HEK293 (cell line): ENCODE measurements around the gene NRP2.

Source experiments
- CTCF ChIA-PET: fragments of 350-600 bp; formaldehyde crosslinking; extraction: SDS; loops from one replicate; lab custom pipeline; 2021; ENCODE audit warnings: antibody characterized with exemption; lab: Yijun Ruan, JAX
- POLR2A ChIA-PET: fragments of 300-600 bp; formaldehyde crosslinking; extraction: SDS; loops from one replicate; lab custom pipeline; 2020; ENCODE audit warnings: antibody characterized with exemption, inconsistent platforms; lab: Yijun Ruan, JAX
- H3K27ac ChIP-seq: fragments of 200-500 bp; sonication (Bioruptor generic); 2 replicates; pipeline ENCODE4 v1.5.1; 2014; ENCODE audit warnings: low read depth, low read length, control low read depth, inconsistent platforms; ENCODE audit errors: extremely low read depth
- H3K36me3 ChIP-seq, 2 experiments: fragments of 200-500 bp in 1 of 2; sonication (Bioruptor generic) in 1 of 2; 1 replicate in 1 of 2; 2 replicates in 1 of 2; pipeline ENCODE4 v1.5.1; 2014 to 2017; ENCODE audit warnings: inconsistent platforms in 2 of 2, low read length in 2 of 2; ENCODE audit not compliant: control insufficient read depth in 2 of 2, insufficient read depth in 1 of 2
- H3K4me1 ChIP-seq: fragments of 200-500 bp; sonication (Bioruptor generic); 2 replicates; pipeline ENCODE4 v1.5.1; 2014; ENCODE audit warnings: mild to moderate bottlenecking, low read length, inconsistent platforms; ENCODE audit not compliant: control insufficient read depth, insufficient read depth
- H3K4me3 ChIP-seq: 2 replicates; pipeline ENCODE4 v1.5.1; 2011; ENCODE audit warnings: low read depth, mild to moderate bottlenecking, control low read depth, low read length, moderate library complexity
- H3K9me3 ChIP-seq: fragments of 200-500 bp; sonication (Bioruptor generic); 2 replicates; pipeline ENCODE4 v1.5.1; 2014; ENCODE audit warnings: low read depth, low read length, inconsistent platforms; ENCODE audit not compliant: control insufficient read depth, insufficient read depth
- BCL11A ChIP-seq: fragments of 450-650 bp; formaldehyde crosslinking; IDR thresholded peaks from 2 replicates; pipeline ENCODE4 v1.5.1; 2016; ENCODE audit warnings: low read depth, missing biosample characterization, missing genetic modification characterization
- EGR2 ChIP-seq: fragments of 450-650 bp; formaldehyde crosslinking; IDR thresholded peaks from 2 replicates; pipeline ENCODE4 v1.5.1; 2016; ENCODE audit warnings: low read depth, missing biosample characterization, missing genetic modification characterization
- HOXC10 ChIP-seq: sonication (generic); formaldehyde crosslinking; IDR thresholded peaks from 2 replicates; pipeline ENCODE4 v1.8.1; 2023; ENCODE audit warnings: mild to moderate bottlenecking, missing genetic modification reagents
- KLF10 ChIP-seq: fragments of 450-650 bp; IDR thresholded peaks from 2 replicates; pipeline ENCODE4 v1.5.1; 2018; ENCODE audit warnings: missing biosample characterization, mild to moderate bottlenecking, missing genetic modification characterization
- KLF16 ChIP-seq: fragments of 450-650 bp; formaldehyde crosslinking; IDR thresholded peaks from 2 replicates; pipeline ENCODE4 v1.5.1; 2017; ENCODE audit warnings: missing biosample characterization, missing genetic modification characterization
- KLF9 ChIP-seq: fragments of 450-650 bp; formaldehyde crosslinking; IDR thresholded peaks from 2 replicates; pipeline ENCODE4 v1.5.1; 2016; ENCODE audit warnings: missing biosample characterization, missing genetic modification characterization, low read depth
- TRIM28 ChIP-seq: IDR thresholded peaks from 2 replicates; pipeline ENCODE4 v1.6.1; 2011; ENCODE audit warnings: low read length, control low read depth, borderline replicate concordance
- ZBTB7A ChIP-seq: fragments of 450-650 bp; formaldehyde crosslinking; IDR thresholded peaks from 2 replicates; pipeline ENCODE4 v1.5.1; 2016; ENCODE audit warnings: low read depth, missing biosample characterization, missing genetic modification characterization
- ZNF157 ChIP-seq: fragments of 450-650 bp; formaldehyde crosslinking; IDR thresholded peaks from 2 replicates; pipeline ENCODE4 v1.5.1; 2016; ENCODE audit warnings: missing biosample characterization, missing genetic modification characterization
- ZNF169 ChIP-seq: fragments of 450-650 bp; formaldehyde crosslinking; IDR thresholded peaks from 2 replicates; pipeline ENCODE4 v1.5.1; 2016; ENCODE audit warnings: missing biosample characterization, missing genetic modification characterization
- ZNF211 ChIP-seq: fragments of 450-650 bp; formaldehyde crosslinking; IDR thresholded peaks from 2 replicates; pipeline ENCODE4 v1.5.1; 2016; ENCODE audit warnings: low read depth, missing biosample characterization, missing genetic modification characterization
- ZNF24 ChIP-seq: fragments of 450-650 bp; formaldehyde crosslinking; IDR thresholded peaks from 2 replicates; pipeline ENCODE4 v1.5.1; 2016; ENCODE audit warnings: missing biosample characterization, missing genetic modification characterization
- ZNF302 ChIP-seq: fragments of 450-650 bp; formaldehyde crosslinking; IDR thresholded peaks from 2 replicates; pipeline ENCODE4 v1.5.1; 2016; ENCODE audit warnings: missing biosample characterization, missing genetic modification characterization, low read depth
- ZNF335 ChIP-seq: fragments of 450-650 bp; formaldehyde crosslinking; conservative IDR thresholded peaks from 2 replicates; pipeline ENCODE4 v1.5.1; 2016; ENCODE audit warnings: missing biosample characterization, missing genetic modification characterization
- ZNF37A ChIP-seq: fragments of 450-650 bp; IDR thresholded peaks from 2 replicates; pipeline ENCODE4 v1.5.1; 2018; ENCODE audit warnings: missing biosample characterization, missing genetic modification characterization
- ZNF391 ChIP-seq: fragments of 450-650 bp; formaldehyde crosslinking; IDR thresholded peaks from 2 replicates; pipeline ENCODE4 v1.5.1; 2016; ENCODE audit warnings: low read depth, missing biosample characterization, missing genetic modification characterization, borderline replicate concordance
- ZNF423 ChIP-seq: fragments of 450-650 bp; formaldehyde crosslinking; IDR thresholded peaks from 2 replicates; pipeline ENCODE4 v1.5.1; 2016; ENCODE audit warnings: missing biosample characterization, missing genetic modification characterization
- ZNF48 ChIP-seq: fragments of 450-650 bp; formaldehyde crosslinking; IDR thresholded peaks from 2 replicates; pipeline ENCODE4 v1.5.1; 2016; ENCODE audit warnings: missing biosample characterization, missing genetic modification characterization
- ZNF549 ChIP-seq: fragments of 450-650 bp; IDR thresholded peaks from 2 replicates; pipeline ENCODE4 v1.5.1; 2018; ENCODE audit warnings: missing biosample characterization, missing genetic modification characterization, mild to moderate bottlenecking, inconsistent platforms, moderate library complexity
- ZNF623 ChIP-seq: fragments of 450-650 bp; formaldehyde crosslinking; IDR thresholded peaks from 2 replicates; pipeline ENCODE4 v1.5.1; 2016; ENCODE audit warnings: missing biosample characterization, missing genetic modification characterization
- ZNF624 ChIP-seq: fragments of 450-650 bp; formaldehyde crosslinking; IDR thresholded peaks from 2 replicates; pipeline ENCODE4 v1.5.1; 2017; ENCODE audit warnings: missing biosample characterization, missing genetic modification characterization
- ZNF658 ChIP-seq: fragments of 450-650 bp; formaldehyde crosslinking; IDR thresholded peaks from 2 replicates; pipeline ENCODE4; 2016; ENCODE audit warnings: missing biosample characterization, missing genetic modification characterization
- ZNF660 ChIP-seq: fragments of 450-650 bp; IDR thresholded peaks from 2 replicates; pipeline ENCODE4 v1.5.1; 2018; ENCODE audit warnings: missing biosample characterization, mild to moderate bottlenecking, missing genetic modification characterization
- ZNF664 ChIP-seq: fragments of 450-650 bp; formaldehyde crosslinking; IDR thresholded peaks from 2 replicates; pipeline ENCODE4 v1.5.1; 2016; ENCODE audit warnings: missing biosample characterization, missing genetic modification characterization
- ZNF768 ChIP-seq: fragments of 450-650 bp; formaldehyde crosslinking; IDR thresholded peaks from 2 replicates; pipeline ENCODE4 v1.5.1; 2018; ENCODE audit warnings: missing biosample characterization, mild to moderate bottlenecking, missing genetic modification characterization
- ZNF777 ChIP-seq: fragments of 450-650 bp; formaldehyde crosslinking; IDR thresholded peaks from 2 replicates; pipeline ENCODE4 v1.5.1; 2017; ENCODE audit warnings: missing biosample characterization, missing genetic modification characterization, borderline replicate concordance
- ZNF830 ChIP-seq: fragments of 450-650 bp; IDR thresholded peaks from 2 replicates; pipeline ENCODE4 v1.5.0; 2018; ENCODE audit warnings: missing biosample characterization, missing genetic modification characterization, low read depth, mild to moderate bottlenecking, moderate library complexity
- ZSCAN23 ChIP-seq: fragments of 450-650 bp; formaldehyde crosslinking; IDR thresholded peaks from 2 replicates; pipeline ENCODE4 v1.5.1; 2016; ENCODE audit warnings: missing biosample characterization, missing genetic modification characterization
- TF ChIP-seq, protein P1 (sequence below): fragments of 450-650 bp; formaldehyde crosslinking; IDR thresholded peaks from 2 replicates; pipeline ENCODE4 v1.5.1; 2016; ENCODE audit warnings: missing biosample characterization, missing genetic modification characterization
- TF ChIP-seq, protein P2 (sequence below): fragments of 450-650 bp; formaldehyde crosslinking; IDR thresholded peaks from 2 replicates; pipeline ENCODE4 v1.5.1; 2016; ENCODE audit warnings: missing biosample characterization, missing genetic modification characterization
- TF ChIP-seq, protein P3 (sequence below): fragments of 450-650 bp; formaldehyde crosslinking; IDR thresholded peaks from 2 replicates; pipeline ENCODE4 v1.5.1; 2016; ENCODE audit warnings: missing biosample characterization, missing genetic modification characterization, low read depth
- TF ChIP-seq, protein P4 (sequence below): fragments of 450-650 bp; formaldehyde crosslinking; IDR thresholded peaks from 2 replicates; pipeline ENCODE4 v1.5.1; 2016; ENCODE audit warnings: missing biosample characterization, missing genetic modification characterization
- TF ChIP-seq, protein P5 (sequence below): fragments of 450-650 bp; formaldehyde crosslinking; IDR thresholded peaks from 2 replicates; pipeline ENCODE4 v1.5.1; 2016; ENCODE audit warnings: missing biosample characterization, missing genetic modification characterization

Gene NRP2

DNA sequence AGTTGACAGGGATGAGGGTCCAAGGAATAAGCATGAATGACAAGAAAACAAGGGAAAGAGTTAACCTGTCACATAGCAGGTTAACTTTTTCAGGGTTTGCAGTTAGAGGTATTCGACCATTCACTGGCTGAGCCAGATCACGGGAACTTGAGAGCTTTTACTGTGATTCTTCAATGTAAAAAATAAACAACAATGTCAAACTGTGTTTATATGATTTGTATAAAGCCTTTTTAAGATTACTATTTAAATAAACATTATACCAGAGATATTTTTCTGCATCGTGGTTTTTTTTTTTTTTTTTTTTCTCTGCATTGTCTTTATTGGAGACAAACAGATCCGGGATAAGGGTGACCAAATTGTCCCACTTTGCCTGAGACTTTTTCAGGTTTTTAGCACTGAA lies 115.6 kb downstream of the NRP2 start:
- Histone ChIP-seq H3K27ac (no peak overlapping the region), H3K36me3 (peaks cover 0 to 7% of the 10 kb centered on the region in 2 experiments; a peak in 1 of 3 replicates), H3K9me3 (no peaks in the 10 kb centered on the region)
- CTCF ChIA-PET, result no interaction called here
- TF ChIP-seq, protein P1, sequence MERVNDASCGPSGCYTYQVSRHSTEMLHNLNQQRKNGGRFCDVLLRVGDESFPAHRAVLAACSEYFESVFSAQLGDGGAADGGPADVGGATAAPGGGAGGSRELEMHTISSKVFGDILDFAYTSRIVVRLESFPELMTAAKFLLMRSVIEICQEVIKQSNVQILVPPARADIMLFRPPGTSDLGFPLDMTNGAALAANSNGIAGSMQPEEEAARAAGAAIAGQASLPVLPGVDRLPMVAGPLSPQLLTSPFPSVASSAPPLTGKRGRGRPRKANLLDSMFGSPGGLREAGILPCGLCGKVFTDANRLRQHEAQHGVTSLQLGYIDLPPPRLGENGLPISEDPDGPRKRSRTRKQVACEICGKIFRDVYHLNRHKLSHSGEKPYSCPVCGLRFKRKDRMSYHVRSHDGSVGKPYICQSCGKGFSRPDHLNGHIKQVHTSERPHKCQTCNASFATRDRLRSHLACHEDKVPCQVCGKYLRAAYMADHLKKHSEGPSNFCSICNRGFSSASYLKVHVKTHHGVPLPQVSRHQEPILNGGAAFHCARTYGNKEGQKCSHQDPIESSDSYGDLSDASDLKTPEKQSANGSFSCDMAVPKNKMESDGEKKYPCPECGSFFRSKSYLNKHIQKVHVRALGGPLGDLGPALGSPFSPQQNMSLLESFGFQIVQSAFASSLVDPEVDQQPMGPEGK (tag by site-specific recombination), result no peak
- no peak for TF ChIP-seq ZNF302
- no peak for TF ChIP-seq ZNF664 (tag by site-specific recombination)
- no peak for TF ChIP-seq ZNF623
- TF ChIP-seq ZNF549 (tag by site-specific recombination), result no peak
- no peak for TF ChIP-seq KLF9
- no peak for TF ChIP-seq ZNF391
- TF ChIP-seq, protein P2, sequence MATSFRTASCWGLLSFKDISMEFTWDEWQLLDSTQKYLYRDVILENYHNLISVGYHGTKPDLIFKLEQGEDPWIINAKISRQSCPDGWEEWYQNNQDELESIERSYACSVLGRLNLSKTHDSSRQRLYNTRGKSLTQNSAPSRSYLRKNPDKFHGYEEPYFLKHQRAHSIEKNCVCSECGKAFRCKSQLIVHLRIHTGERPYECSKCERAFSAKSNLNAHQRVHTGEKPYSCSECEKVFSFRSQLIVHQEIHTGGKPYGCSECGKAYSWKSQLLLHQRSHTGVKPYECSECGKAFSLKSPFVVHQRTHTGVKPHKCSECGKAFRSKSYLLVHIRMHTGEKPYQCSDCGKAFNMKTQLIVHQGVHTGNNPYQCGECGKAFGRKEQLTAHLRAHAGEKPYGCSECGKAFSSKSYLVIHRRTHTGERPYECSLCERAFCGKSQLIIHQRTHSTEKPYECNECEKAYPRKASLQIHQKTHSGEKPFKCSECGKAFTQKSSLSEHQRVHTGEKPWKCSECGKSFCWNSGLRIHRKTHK (tag by site-specific recombination), result no peak
- TF ChIP-seq ZNF423 (tag by site-specific recombination), result no peak
- TF ChIP-seq, protein P3, sequence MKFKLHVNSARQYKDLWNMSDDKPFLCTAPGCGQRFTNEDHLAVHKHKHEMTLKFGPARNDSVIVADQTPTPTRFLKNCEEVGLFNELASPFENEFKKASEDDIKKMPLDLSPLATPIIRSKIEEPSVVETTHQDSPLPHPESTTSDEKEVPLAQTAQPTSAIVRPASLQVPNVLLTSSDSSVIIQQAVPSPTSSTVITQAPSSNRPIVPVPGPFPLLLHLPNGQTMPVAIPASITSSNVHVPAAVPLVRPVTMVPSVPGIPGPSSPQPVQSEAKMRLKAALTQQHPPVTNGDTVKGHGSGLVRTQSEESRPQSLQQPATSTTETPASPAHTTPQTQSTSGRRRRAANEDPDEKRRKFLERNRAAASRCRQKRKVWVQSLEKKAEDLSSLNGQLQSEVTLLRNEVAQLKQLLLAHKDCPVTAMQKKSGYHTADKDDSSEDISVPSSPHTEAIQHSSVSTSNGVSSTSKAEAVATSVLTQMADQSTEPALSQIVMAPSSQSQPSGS, result no peak
- TF ChIP-seq ZNF768 (tag by site-specific recombination), result no peak
- TF ChIP-seq HOXC10 (CRISPR knock-in tag), result no peak
- no peak for TF ChIP-seq KLF10 (tag by site-specific recombination)
- TF ChIP-seq ZNF211 (tag by site-specific recombination), result no peak
- TF ChIP-seq ZNF24 (tag by site-specific recombination), result no peak
- no peak for TF ChIP-seq TRIM28
- no peak for TF ChIP-seq ZNF48 (tag by site-specific recombination)
- TF ChIP-seq, all 188 proteins: peak for 0
- Histone ChIP-seq H3K4me1 (no peaks in the 10 kb centered on the region), H3K4me3 (no peak overlapping the region)
- POLR2A ChIA-PET, result no interaction called here

DNA sequence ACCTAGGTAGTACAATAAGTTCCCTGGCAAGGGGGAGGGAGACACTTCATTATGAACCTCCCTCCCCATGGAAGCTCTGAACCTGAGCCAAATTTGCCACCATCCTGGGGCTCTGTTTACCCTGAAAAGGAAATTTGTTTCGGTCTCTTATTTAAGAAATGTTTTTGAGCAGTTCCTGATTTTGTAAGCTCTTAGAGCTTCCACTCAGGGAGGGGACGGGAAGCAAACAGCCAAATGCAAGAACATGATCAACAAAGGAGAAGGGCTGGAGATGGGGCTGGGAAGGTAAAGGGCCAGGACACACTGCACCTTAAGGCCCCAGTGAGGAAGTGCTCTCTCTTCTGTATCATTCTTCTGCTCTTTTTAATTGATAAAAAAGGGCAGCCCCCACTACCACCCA lies 117.9 kb downstream of the NRP2 start:
- no peaks in the 10 kb centered on the region for H3K9me3 ChIP-seq
- no peaks in the 10 kb centered on the region for H3K4me1 ChIP-seq
- H3K27ac ChIP-seq, result no peak overlapping the region
- H3K36me3 ChIP-seq, result no peaks in the 10 kb centered on the region
- ChIA-PET CTCF (interaction anchor here (1.3 to 1.8 kb wide), 2 partner anchors 15 to 25 kb away, joined by 5 to 7 read pairs; no protein-coding TSS in a partner anchor), POLR2A (no interaction called here)
- no peak overlapping the region for H3K4me3 ChIP-seq
- TF ChIP-seq ZNF658 (no peak), ZNF37A (tag by site-specific recombination) (no peak), ZNF335 (tag by site-specific recombination) (no peak), EGR2 (no peak), ZSCAN23 (tag by site-specific recombination) (no peak), ZNF169 (tag by site-specific recombination) (no peak), ZNF830 (tag by site-specific recombination) (no peak), ZNF624 (tag by site-specific recombination) (no peak), ZBTB7A (tag by site-specific recombination) (no peak), ZNF660 (tag by site-specific recombination) (no peak), BCL11A (no peak), ZNF157 (tag by site-specific recombination) (no peak), ZNF777 (no peak), KLF16 (tag by site-specific recombination) (no peak)
- TF ChIP-seq, protein P4, sequence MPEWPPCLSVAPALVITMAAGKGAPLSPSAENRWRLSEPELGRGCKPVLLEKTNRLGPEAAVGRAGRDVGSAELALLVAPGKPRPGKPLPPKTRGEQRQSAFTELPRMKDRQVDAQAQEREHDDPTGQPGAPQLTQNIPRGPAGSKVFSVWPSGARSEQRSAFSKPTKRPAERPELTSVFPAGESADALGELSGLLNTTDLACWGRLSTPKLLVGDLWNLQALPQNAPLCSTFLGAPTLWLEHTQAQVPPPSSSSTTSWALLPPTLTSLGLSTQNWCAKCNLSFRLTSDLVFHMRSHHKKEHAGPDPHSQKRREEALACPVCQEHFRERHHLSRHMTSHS (tag by site-specific recombination), result no peak
- TF ChIP-seq, protein P5, sequence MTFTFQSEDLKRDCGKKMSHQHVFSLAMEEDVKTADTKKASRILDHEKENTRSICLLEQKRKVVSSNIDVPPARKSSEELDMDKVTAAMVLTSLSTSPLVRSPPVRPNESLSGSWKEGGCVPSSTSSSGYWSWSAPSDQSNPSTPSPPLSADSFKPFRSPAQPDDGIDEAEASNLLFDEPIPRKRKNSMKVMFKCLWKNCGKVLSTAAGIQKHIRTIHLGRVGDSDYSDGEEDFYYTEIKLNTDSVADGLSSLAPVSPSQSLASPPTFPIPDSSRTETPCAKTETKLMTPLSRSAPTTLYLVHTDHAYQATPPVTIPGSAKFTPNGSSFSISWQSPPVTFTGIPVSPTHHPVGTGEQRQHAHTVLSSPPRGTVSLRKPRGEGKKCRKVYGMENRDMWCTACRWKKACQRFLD (tag by site-specific recombination), result no peak
